Activated naive CD4-positive, alpha-beta T cell treated with anti-CD3 and anti-CD28 coated beads for 36 hours (primary cell): Measurements from ENCODE around the gene PRSS36. TPM values are rescaled to one million over a fixed set of nuclear protein-coding genes. Genes with fewer than 3 reads are reported as not detected.
A peak's percentile ranks its signal among the peaks of the same experiment; 100 is the strongest.
"Not testable (repeated sequence)": the region's sequence is repeated elsewhere in the genome, so short reads cannot be mapped to it uniquely, and the experiment has no call there.

Source experiments
- CTCF ChIA-PET: fragments of 350-600 bp; sonication (Branson Sonifier 250); formaldehyde crosslinking; loops from one replicate; lab custom pipeline; 2021; ENCODE audit warnings: antibody characterized with exemption; lab: Charles Lee
- DNase-seq: peaks from one replicate; pipeline ENCODE4 v3.0.0-alpha.2; 2020
- H3K27ac Mint-ChIP-seq: one replicate; pipeline ENCODE4 v1.8.0; 2021; ENCODE audit warnings: mild to moderate bottlenecking, mixed read lengths
- H3K27me3 Mint-ChIP-seq: one replicate; pipeline ENCODE4 v1.8.0; 2021; ENCODE audit warnings: low read depth, mixed read lengths
- H3K36me3 Mint-ChIP-seq: one replicate; pipeline ENCODE4 v1.8.0; 2021; ENCODE audit warnings: low read depth, mixed read lengths
- H3K4me1 Mint-ChIP-seq: one replicate; pipeline ENCODE4 v1.8.0; 2021; ENCODE audit warnings: low read depth, mixed read lengths
- H3K4me3 Mint-ChIP-seq: one replicate; pipeline ENCODE4 v1.8.0; 2021; ENCODE audit warnings: mild to moderate bottlenecking, moderate library complexity, mixed read lengths
- H3K9me3 Mint-ChIP-seq: one replicate; pipeline ENCODE4 v1.8.0; 2021; ENCODE audit warnings: mixed read lengths
- intact Hi-C: fragments of 100-400 bp; cut with micrococcal nuclease; formaldehyde crosslinking; loops from one replicate; pipeline ENCODE4 v1.15.1; 2023
- total RNA-seq, 2 experiments: library from RNA; stranded (reverse); gene quantifications; one replicate each; pipeline ENCODE4 v1.2.3, GENCODE V29; 2021

Gene PRSS36
- total RNA-seq, 2 experiments from 2014 or later: 0.93 to 0.99 TPM

DNA sequence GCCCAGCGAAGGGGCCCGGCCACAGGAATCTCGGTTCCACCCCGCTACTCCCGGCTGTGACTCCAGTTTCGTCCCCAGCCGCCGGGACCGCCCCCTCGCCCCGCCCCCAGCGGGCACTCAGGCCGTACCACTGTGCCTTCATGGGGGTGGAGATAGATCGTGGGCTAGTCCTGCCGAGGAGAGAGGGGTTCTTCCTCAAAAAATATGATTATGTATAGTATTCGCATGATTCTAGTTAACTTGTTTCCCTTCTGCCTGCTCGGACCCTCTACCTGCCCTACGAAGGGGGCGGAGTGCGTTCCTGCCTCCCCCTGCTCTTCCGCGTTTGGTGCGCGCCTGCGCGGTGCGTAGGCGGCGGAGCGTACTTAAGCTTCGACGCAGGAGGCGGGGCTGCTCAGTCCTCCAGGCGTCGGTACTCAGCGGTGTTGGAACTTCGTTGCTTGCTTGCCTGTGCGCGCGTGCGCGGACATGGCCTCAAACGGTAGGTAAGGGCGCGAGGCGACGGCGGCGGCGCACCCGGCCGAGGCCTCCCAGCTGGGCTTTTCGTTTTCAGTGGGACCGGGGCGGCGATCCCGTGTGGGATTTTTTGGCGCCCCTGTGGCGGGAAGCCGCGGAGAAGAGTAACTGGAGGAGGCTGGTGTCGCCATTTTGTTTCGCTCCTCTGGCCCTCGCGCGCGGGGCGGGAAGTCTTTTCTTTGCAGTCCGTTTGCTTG is 30.0 kb upstream of the PRSS36 start, which contains the start of gene FUS:
FUS (plus strand) TSS at position 393 of the 713 bp plus-strand sequence; CDS start at position 469, 76 bp downstream.
- H3K4me3 Mint-ChIP-seq: peak within 1 kb of the TSS; percentile 99
- intact Hi-C loops: loop anchor here (1.0 to 5.0 kb wide), 17 partner anchors 23 to 697 kb away; partner anchors contain the start of genes ARMC5, FBRS, KAT8 and PRR14
- peaks cover 43% of the 10 kb centered on the region for H3K36me3 Mint-ChIP-seq
- peaks cover 2% of the 10 kb centered on the region for H3K9me3 Mint-ChIP-seq
- no peaks in the 10 kb centered on the region for H3K27me3 Mint-ChIP-seq
- peaks cover 51% of the 10 kb centered on the region for H3K4me1 Mint-ChIP-seq
- CTCF ChIA-PET: interaction anchor here (0.6 kb wide), 2 partner anchors 36 to 309 kb away, joined by 3 to 4 read pairs; no protein-coding TSS in a partner anchor
- peak within 1 kb of the TSS; percentile 100 for H3K27ac Mint-ChIP-seq
- DNase-seq: peak; percentile 92

DNA sequence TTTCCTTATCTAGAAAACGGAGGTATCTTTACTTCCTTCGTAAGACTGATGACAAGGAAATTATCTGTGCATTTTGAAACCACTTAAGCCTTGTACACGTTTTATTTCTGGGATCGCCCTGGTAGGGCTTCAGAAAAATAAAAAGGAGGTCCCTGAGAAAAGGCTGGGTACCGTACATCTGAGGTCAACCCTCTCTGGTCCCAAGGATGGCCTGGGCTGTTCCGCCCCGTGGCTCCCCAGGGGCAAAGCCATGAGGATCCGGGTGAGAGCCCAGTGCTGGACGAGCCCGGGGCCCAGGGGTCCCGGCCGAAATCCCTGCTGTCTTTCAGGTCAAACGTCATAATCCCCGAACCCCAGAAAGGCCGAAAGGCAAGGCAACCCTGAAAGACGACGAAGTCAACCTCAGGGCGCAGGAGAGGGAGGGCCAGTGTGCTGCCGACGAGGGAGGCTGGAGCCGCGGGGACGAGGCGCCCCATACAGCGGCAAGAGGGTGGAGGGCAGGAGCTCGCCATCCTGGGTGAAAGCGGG is 29.4 kb upstream of the PRSS36 start:
- no peak for DNase-seq
- CTCF ChIA-PET: no interaction called here
- no peaks in the 10 kb centered on the region for H3K27me3 Mint-ChIP-seq

DNA sequence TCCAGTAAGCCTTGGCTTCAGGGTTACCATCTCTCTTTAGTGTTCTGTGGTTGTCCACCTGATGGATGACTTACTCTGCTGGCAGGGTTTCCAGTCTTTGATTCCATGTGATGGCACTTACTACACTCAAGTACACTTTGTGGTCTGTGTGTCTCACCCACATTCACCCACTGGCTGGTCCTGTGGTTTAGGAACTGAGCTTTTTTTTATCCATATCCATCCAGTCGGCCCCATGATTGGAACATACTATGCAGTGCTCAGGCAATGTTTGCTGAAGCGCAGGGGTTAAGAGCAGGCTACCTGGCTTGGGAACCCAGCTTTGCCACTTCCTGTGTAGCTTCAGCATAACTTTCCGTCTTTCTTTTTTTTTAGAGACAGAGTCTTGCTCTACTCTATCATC is 27.3 kb upstream of the PRSS36 start:
- H3K4me3 Mint-ChIP-seq: peak overlapping the region; percentile 59
- CTCF ChIA-PET: interaction anchor here (0.5 to 1.7 kb wide), 8 partner anchors 9 to 283 kb away, joined by 3 to 12 read pairs (median 3); partner anchors contain the start of gene KAT8
- peaks cover 27% of the 10 kb centered on the region for H3K4me1 Mint-ChIP-seq
- H3K36me3 Mint-ChIP-seq: peaks cover 19% of the 10 kb centered on the region
- no peaks in the 10 kb centered on the region for H3K27me3 Mint-ChIP-seq
- intact Hi-C loops: loop anchor here (5.0 kb wide), 1 partner anchor 525 kb away; no protein-coding TSS in a partner anchor
- H3K27ac Mint-ChIP-seq: peak overlapping the region; percentile 74
- peak; percentile 76 for DNase-seq
- peaks cover 2% of the 10 kb centered on the region for H3K9me3 Mint-ChIP-seq

More for the DNA sequence above, 29.4 kb upstream of the PRSS36 start:
- H3K36me3 Mint-ChIP-seq: peaks cover 40% of the 10 kb centered on the region
- H3K4me1 Mint-ChIP-seq: peaks cover 48% of the 10 kb centered on the region
- intact Hi-C loops: loop anchor here (1.0 to 5.0 kb wide), 7 partner anchors 37 to 523 kb away; partner anchors contain the start of gene KAT8
- H3K27ac Mint-ChIP-seq: peak overlapping the region; percentile 100
- H3K4me3 Mint-ChIP-seq: peak overlapping the region; percentile 99
- H3K9me3 Mint-ChIP-seq: peaks cover 2% of the 10 kb centered on the region

DNA sequence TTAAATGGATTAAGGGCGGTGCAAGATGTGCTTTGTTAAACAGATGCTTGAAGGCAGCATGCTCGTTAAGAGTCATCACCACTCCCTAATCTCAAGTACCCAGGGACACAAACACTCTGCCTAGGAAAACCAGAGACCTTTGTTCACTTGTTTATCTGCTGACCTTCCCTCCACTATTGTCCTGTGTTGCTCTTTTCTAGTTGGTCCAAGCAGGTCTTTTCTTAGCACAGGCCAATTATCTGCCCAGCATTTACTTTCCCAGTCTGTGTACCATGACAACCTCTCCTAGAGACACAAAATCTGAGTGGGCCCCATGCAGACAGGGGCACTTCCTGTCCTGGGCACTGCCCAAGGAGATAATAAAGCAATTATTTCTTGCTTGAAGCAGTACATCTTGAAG is 20.2 kb upstream of the PRSS36 start:
- H3K27me3 Mint-ChIP-seq, H3K9me3 Mint-ChIP-seq, DNase-seq, H3K4me3 Mint-ChIP-seq, H3K36me3 Mint-ChIP-seq, CTCF ChIA-PET, H3K4me1 Mint-ChIP-seq, H3K27ac Mint-ChIP-seq, intact Hi-C loops: not testable (repeated sequence)

DNA sequence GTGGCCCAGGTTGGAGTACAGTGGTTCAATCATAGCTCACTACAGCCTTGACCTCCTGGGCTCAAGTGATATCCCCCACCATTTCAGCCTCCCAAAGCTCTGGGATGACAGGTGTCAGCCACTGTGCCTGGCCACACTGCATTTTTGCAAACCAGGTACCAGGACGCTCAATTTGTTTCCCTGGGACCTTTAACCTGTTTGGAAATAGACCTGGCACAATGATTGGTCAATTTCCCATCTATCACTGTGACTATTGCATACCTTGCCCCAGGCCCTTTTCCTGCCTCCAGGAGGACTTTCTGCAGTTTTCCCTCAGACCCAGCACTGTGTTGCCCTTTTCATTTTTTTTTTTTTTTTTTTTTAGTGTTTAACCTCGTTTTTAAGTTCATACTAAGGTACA is 19.0 kb upstream of the PRSS36 start:
- no peak for DNase-seq
- Mint-ChIP-seq H3K4me3 (no peak overlapping the region), H3K36me3 (no peaks in the 10 kb centered on the region), H3K27ac (no peak overlapping the region), H3K9me3 (no peaks in the 10 kb centered on the region), H3K27me3 (no peaks in the 10 kb centered on the region), H3K4me1 (no peaks in the 10 kb centered on the region)
- intact Hi-C loops: no loop called here
- CTCF ChIA-PET: no interaction called here

DNA sequence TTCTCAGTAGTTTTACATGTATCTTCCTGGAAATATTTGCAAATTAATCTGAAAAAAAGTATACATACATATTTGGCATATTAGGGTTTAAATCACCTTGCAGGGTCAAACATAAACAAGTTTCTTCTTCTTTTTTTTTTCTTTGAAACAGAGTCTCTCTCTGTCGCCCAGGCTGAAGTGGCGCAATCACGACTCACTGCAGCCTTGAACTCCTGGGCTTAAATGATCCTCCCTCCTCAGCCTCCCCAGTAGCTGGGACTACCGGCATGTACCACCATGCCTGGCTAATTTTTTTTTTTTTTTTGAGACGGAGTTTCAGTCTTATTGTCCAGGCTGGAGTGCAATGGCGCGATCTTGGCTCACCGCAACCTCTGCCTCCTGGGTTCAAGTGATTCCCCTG is 17.4 kb upstream of the PRSS36 start:
- Mint-ChIP-seq H3K4me3 (no peak overlapping the region), H3K36me3 (no peaks in the 10 kb centered on the region), H3K27me3 (no peaks in the 10 kb centered on the region), H3K9me3 (no peaks in the 10 kb centered on the region), H3K4me1 (no peaks in the 10 kb centered on the region), H3K27ac (no peak overlapping the region)
- no peak for DNase-seq
- intact Hi-C loops: no loop called here
- CTCF ChIA-PET: interaction anchor here (1.4 kb wide), 1 partner anchor 10 kb away, joined by 7 read pairs; no protein-coding TSS in a partner anchor

DNA sequence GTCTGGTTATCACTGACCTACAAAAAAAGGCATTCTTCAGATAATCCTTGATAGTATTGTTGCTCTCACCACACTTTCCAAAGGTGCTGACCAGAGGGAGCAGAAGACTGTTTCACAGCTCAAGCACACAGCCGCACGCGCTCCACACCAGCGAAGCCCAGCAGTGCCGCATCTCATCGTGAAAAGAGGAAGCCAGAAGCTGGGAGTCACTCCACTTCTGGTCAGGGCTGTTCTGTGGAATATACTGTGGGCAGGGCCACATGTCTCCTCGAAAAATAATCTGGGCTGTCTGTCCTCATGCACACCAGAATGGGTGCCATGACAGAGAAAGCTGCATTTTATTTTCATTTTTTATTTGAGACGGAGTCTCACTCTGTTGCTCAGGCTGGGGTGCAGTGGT is 7.3 kb upstream of the PRSS36 start:
- intact Hi-C loops: no loop called here
- CTCF ChIA-PET: interaction anchor here (0.8 to 1.6 kb wide), 5 partner anchors 10 to 203 kb away, joined by 3 to 12 read pairs (median 5); no protein-coding TSS in a partner anchor
- DNase-seq: no peak
- H3K27me3 Mint-ChIP-seq: no peaks in the 10 kb centered on the region
- peak overlapping the region; percentile 51 for H3K4me3 Mint-ChIP-seq
- no peaks in the 10 kb centered on the region for H3K9me3 Mint-ChIP-seq
- H3K27ac Mint-ChIP-seq: no peak overlapping the region
- no peaks in the 10 kb centered on the region for H3K36me3 Mint-ChIP-seq
- H3K4me1 Mint-ChIP-seq: peaks cover 9% of the 10 kb centered on the region

DNA sequence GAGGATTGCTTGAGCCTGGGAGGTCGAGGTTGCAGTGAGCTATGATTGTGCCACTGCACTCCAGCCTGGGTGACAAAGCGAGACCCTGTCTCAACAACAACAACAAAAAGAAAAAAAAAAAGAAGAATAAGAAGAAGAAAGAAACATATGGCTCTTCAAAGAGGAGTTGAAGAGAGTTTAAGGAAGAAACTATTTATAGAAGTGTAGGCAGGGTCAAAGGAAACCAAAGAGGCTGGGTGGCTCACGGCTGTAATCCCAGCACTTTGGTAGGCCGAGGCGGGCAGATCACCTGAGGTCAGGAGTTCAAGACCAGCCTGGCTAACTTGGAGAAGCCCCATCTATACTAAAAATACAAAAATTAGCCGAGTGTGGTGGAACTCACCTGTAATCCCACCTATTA is 1.1 kb upstream of the PRSS36 start:
- DNase-seq, H3K9me3 Mint-ChIP-seq, H3K4me1 Mint-ChIP-seq, H3K4me3 Mint-ChIP-seq, intact Hi-C loops, H3K27me3 Mint-ChIP-seq, H3K36me3 Mint-ChIP-seq, H3K27ac Mint-ChIP-seq: not testable (repeated sequence)
- CTCF ChIA-PET: interaction anchor here (0.7 kb wide), 1 partner anchor 9 kb away, joined by 4 read pairs; no protein-coding TSS in a partner anchor

DNA sequence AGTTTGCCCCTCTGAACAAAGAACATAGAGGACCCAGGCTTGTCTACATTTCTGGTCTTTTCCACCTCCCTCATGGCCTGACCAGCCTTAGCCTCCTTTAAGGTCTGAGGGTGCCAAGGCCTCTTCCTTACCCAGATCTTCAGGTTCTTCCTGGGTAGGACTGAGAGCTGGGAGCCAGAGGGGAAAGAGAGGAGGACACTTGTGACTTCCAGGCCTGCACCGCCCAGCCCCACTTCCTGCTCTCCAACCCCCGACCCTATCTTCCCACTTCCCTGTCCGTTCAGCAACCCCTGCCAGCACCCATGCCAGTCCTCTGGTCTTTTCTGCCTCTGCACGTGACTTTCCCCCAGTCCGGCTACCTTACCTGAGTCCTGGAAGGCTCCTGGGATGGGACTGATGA is 534 bp downstream of the PRSS36 start:
- Mint-ChIP-seq H3K27me3 (no peaks in the 10 kb centered on the region), H3K27ac (no peak overlapping the region), H3K4me3 (no peak overlapping the region), H3K9me3 (no peaks in the 10 kb centered on the region), H3K36me3 (no peaks in the 10 kb centered on the region), H3K4me1 (no peaks in the 10 kb centered on the region)
- no peak for DNase-seq
- intact Hi-C loops: no loop called here
- CTCF ChIA-PET: no interaction called here

DNA sequence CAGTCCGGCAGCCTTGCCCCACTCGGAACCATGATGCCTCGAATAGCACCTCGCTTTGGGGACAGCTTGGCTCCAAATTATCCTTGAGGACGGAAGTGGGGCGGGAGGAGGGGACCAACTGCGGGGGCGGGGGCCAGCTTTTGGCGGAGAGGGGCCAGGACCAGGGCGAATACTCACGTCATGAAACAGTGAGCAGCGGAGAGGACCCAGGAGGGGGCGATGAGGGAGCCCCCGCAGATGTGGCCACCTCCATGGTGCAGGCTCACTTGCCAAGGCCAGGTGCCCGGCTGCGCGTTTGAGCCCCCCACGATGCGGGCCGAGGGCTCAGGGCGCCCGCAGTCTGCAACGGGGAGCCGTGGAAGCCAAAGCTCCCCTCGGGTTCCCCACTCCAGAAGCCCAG is 970 bp downstream of the PRSS36 start:
- Mint-ChIP-seq H3K4me1 (peaks cover under 1% of the 10 kb centered on the region), H3K4me3 (no peak overlapping the region), H3K27ac (no peak overlapping the region), H3K27me3 (no peaks in the 10 kb centered on the region), H3K9me3 (no peaks in the 10 kb centered on the region), H3K36me3 (no peaks in the 10 kb centered on the region)
- CTCF ChIA-PET: no interaction called here
- no peak for DNase-seq
- intact Hi-C loops: no loop called here

DNA sequence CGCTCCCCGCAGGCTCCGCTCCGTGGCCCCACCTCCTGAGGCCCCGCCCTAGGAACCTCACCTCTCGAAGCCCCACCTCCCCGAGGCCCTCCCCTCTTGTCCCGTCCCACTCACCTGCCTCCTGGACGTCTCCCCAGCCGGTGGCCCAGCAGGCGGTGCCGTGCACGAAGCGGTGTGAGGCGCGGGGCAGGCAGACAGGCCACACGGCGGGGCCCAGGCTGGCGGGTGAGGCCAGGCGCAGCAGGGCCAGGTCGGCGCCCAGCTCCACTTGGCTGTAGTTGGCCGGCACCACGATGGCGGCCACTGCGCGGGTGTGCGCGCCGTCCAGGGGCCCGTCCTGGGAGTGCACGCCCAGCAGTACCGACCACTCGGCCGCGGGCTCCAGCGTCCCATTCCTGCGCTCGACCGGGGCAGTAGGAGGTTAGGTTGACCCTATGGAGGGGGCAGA is 1.6 kb downstream of the PRSS36 start:
- H3K27ac Mint-ChIP-seq: no peak overlapping the region
- CTCF ChIA-PET: no interaction called here
- H3K4me3 Mint-ChIP-seq: no peak overlapping the region
- no peaks in the 10 kb centered on the region for H3K9me3 Mint-ChIP-seq
- H3K4me1 Mint-ChIP-seq: peaks cover 5% of the 10 kb centered on the region
- H3K36me3 Mint-ChIP-seq: no peaks in the 10 kb centered on the region
- no peaks in the 10 kb centered on the region for H3K27me3 Mint-ChIP-seq
- DNase-seq: no peak
- intact Hi-C loops: no loop called here

DNA sequence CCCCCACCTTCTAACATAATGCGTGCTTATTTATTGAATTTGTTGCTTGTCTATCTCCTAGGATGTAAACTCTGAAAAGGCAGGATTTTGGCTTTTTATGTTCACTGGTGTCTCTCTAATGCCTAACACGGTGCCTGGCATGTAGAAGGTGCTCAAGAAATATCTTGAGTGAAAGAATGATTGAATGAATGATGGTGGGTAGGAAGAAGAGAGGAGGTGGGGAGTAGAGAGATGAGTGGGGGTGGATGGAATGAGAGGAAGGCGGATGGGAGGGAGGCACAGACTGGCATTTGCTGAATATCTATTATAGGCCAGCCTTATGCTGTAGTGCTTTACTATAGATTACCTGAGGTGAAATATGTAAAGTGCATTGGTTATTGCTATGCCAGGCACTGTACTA is 2.3 kb downstream of the PRSS36 start:
- no peaks in the 10 kb centered on the region for H3K9me3 Mint-ChIP-seq
- no peak for DNase-seq
- no peaks in the 10 kb centered on the region for H3K27me3 Mint-ChIP-seq
- no peak overlapping the region for H3K27ac Mint-ChIP-seq
- no peak overlapping the region for H3K4me3 Mint-ChIP-seq
- peaks cover 7% of the 10 kb centered on the region for H3K4me1 Mint-ChIP-seq
- intact Hi-C loops: no loop called here
- CTCF ChIA-PET: no interaction called here
- H3K36me3 Mint-ChIP-seq: no peaks in the 10 kb centered on the region
